Measurements from ENCODE around the gene NACC1. TPM values are rescaled to one million over a fixed set of nuclear protein-coding genes. Genes with fewer than 3 reads are reported as not detected.

The NACC1 gene
- total and polyA plus RNA-seq, 8 donors = 6.9 to 122 (median 23.4) TPM

- peaks cover 0 to 6% (median 0%) of the 10 kb centered on the region in 3 donors for H3K27me3 ChIP-seq
- DNase-seq = no peak
- H3K4me1 ChIP-seq = peaks cover 63 to 100% (median 90%) of the 10 kb centered on the region in 4 donors
- intact Hi-C loops (cut with DNase I; ENCODE audit: low total_unique reads) = no loop called here
- H3K27ac ChIP-seq = peak overlapping the region in 4 of 5 donors; percentile 79 to 96 (median 88)
- TF ChIP-seq POLR2AphosphoS5 (IDR thresholded peaks at IDR 0.05) = no peak
- peaks cover 0 to 18% (median 16%) of the 10 kb centered on the region in 4 donors for H3K36me3 ChIP-seq
- no peaks in the 10 kb centered on the region for H3K9me3 ChIP-seq
- 48 to 67% (median 51%) methylated on average over 20 of the region's 20 CpGs for WGBS, 5 donors
- peak overlapping the region; percentile 35 to 46 (median 42) for H3K4me3 ChIP-seq
Observed at GRCh38 chr19:13097033-13097462, 21.0 kb upstream of the NACC1 start.

GRCh38 chr19:13097463-13098258, 20.4 kb upstream of the NACC1 start:
- intact Hi-C loops (cut with DNase I; ENCODE audit: low total_unique reads) = no loop called here
- Histone ChIP-seq H3K36me3 (peaks cover 0 to 18% (median 16%) of the 10 kb centered on the region in 4 donors), H3K4me1 (peaks cover 63 to 100% (median 90%) of the 10 kb centered on the region in 4 donors), H3K9me3 (no peaks in the 10 kb centered on the region), H3K27ac (peak overlapping the region; percentile 58 to 96 (median 86)), H3K27me3 (peaks cover 0 to 6% (median 0%) of the 10 kb centered on the region in 3 donors), H3K4me3 (peak overlapping the region; percentile 35 to 46 (median 42))
- WGBS, 5 donors = 7 to 13% (median 10%) methylated on average over 50 to 69 of the region's 69 CpGs
- TF ChIP-seq EP300 (IDR thresholded peaks at IDR 0.05) (no peak), POLR2A (IDR thresholded peaks at IDR 0.05) (no peak), POLR2AphosphoS5 (IDR thresholded peaks at IDR 0.05) (no peak)
- TF ChIP-seq, protein P1, sequence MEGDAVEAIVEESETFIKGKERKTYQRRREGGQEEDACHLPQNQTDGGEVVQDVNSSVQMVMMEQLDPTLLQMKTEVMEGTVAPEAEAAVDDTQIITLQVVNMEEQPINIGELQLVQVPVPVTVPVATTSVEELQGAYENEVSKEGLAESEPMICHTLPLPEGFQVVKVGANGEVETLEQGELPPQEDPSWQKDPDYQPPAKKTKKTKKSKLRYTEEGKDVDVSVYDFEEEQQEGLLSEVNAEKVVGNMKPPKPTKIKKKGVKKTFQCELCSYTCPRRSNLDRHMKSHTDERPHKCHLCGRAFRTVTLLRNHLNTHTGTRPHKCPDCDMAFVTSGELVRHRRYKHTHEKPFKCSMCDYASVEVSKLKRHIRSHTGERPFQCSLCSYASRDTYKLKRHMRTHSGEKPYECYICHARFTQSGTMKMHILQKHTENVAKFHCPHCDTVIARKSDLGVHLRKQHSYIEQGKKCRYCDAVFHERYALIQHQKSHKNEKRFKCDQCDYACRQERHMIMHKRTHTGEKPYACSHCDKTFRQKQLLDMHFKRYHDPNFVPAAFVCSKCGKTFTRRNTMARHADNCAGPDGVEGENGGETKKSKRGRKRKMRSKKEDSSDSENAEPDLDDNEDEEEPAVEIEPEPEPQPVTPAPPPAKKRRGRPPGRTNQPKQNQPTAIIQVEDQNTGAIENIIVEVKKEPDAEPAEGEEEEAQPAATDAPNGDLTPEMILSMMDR (IDR thresholded peaks at IDR 0.05) = no peak
- peak in 1 of 2 donors; percentile 67 for DNase-seq

GRCh38 chr19:13098277-13099072, 19.6 kb upstream of the NACC1 start:
- WGBS, 5 donors = 3 to 7% (median 5%) methylated on average over 39 to 58 of the region's 58 CpGs
- Histone ChIP-seq H3K9me3 (no peaks in the 10 kb centered on the region), H3K36me3 (peaks cover 0 to 18% (median 16%) of the 10 kb centered on the region in 4 donors), H3K27me3 (peaks cover 0 to 6% (median 0%) of the 10 kb centered on the region in 3 donors), H3K27ac (peak overlapping the region; percentile 79 to 96 (median 86)), H3K4me1 (peaks cover 63 to 100% (median 90%) of the 10 kb centered on the region in 4 donors), H3K4me3 (peak overlapping the region; percentile 35 to 46 (median 42))
- no peak for TF ChIP-seq POLR2A (IDR thresholded peaks at IDR 0.05)
- TF ChIP-seq, protein P1 (IDR thresholded peaks at IDR 0.05) = no peak
- no peak for TF ChIP-seq EP300 (IDR thresholded peaks at IDR 0.05)
- no peak for TF ChIP-seq POLR2AphosphoS5 (IDR thresholded peaks at IDR 0.05)
- peak in 1 of 2 donors; percentile 80 for DNase-seq
- intact Hi-C loops (cut with DNase I; ENCODE audit: low total_unique reads) = no loop called here

- TF ChIP-seq POLR2AphosphoS5 (IDR thresholded peaks at IDR 0.05) (peak in 2 of 3 donors; percentile 61 to 87), EP300 (IDR thresholded peaks at IDR 0.05) (no peak)
- TF ChIP-seq, protein P1 (IDR thresholded peaks at IDR 0.05) = no peak
- H3K27me3 ChIP-seq = peaks cover 0 to 6% (median 0%) of the 10 kb centered on the region in 3 donors
- peak overlapping the region; percentile 79 to 96 (median 86) for H3K27ac ChIP-seq
- peaks cover 58 to 100% (median 85%) of the 10 kb centered on the region in 4 donors for H3K4me1 ChIP-seq
- no peaks in the 10 kb centered on the region for H3K9me3 ChIP-seq
- peaks cover 0 to 17% (median 16%) of the 10 kb centered on the region in 4 donors for H3K36me3 ChIP-seq
- WGBS, 5 donors = 8 to 22% (median 13%) methylated on average over 29 to 77 of the region's 77 CpGs
- peak overlapping the region; percentile 35 to 46 (median 42) for H3K4me3 ChIP-seq
- DNase-seq = peak; percentile 78 to 91
- intact Hi-C loops (cut with DNase I; ENCODE audit: low total_unique reads) = no loop called here
Observed at GRCh38 chr19:13099073-13099999, 18.7 kb upstream of the NACC1 start.

Measured in stomach (tissue), 9 donors.